Raji (cell line): Measurements from ENCODE around the gene HEXD.

ENCODE experiments used
- POLR2A ChIP-seq: IDR thresholded peaks from 2 replicates; pipeline ENCODE4 v1.6.1; 2011; ENCODE audit warnings: low read depth, low read length, control low read depth; ENCODE audit not compliant: insufficient read depth

Gene HEXD

DNA sequence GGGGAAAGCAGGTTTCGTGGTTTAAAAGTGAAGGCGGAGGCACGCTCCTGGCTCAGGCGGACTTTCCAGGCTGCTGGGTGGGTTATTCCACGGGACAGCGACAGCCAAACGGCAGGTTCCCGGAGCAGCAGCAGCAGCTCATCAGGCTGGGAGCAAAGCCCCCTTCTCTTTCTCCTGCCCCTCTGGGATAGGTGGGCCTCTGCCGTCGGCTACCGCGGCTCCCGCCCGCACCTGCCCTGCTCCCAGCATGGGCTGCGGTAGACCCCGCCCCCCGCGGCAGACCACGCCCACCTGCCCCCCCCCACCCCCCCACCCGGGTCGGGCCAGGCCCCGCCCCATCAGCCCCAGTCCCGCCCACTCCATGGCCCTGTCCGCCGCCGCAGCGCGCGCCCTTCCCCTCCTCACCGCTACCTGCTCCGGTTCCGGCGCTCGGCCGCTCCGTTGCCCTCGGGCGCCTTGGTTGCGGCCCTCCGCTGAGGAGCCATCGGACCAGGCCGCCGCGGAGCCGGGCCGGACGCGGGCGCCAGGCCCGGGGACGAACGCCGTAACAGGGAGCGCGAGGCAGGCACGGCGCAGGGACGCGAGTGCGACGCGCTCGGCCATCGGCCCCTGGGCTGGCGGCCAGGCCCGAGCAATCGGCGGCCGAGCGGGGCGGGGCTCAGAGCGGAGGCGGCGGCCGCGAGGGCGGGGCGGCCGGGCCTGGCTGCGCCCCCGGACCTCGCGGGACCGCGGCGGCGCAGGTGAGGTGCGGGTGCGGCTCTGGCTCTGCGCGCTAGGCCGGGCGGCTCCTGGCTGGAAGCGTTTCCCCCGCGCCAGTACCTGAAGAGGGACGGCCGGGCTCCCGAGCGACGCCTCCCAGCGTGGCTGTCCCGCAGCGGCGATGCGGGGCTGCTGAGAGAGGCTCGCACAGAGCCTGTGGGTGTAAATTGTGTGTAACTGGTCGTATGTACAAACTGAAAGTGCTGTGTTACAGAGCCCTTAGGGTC, at the start of gene HEXD, which contains the start of gene OGFOD3:
Gene HEXD (plus strand): TSS at position 347 of the 986 bp plus-strand sequence. CDS start 1,453 bp downstream, outside the sequence.
Gene OGFOD3 (minus strand): TSS at position 586 of the 986 bp plus-strand sequence. CDS start 101 bp downstream, at position 485.
- TF ChIP-seq POLR2A, result peak; percentile 84; the same call in 1 of the 2 replicates

DNA sequence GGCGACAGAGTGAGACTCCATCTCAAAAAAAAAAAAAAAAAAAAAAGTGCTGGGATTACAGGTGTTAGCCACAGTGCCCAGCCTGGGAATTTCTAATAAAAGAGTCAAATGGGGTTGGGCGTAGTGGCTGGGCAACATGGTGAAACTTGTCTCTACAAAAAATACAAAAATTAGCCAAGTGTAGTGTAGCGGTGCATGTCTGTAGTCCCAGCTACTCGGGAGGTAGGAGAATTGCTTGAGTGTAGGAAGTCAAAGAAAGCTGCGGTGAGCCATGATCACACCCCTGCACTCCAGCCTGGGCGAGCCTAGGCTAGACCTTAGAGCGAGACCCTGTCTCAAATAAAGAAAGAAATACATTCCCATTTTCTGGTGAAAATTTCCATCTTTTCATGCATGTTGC, 48.9 kb upstream of the HEXD start:
- no peak for TF ChIP-seq POLR2A

DNA sequence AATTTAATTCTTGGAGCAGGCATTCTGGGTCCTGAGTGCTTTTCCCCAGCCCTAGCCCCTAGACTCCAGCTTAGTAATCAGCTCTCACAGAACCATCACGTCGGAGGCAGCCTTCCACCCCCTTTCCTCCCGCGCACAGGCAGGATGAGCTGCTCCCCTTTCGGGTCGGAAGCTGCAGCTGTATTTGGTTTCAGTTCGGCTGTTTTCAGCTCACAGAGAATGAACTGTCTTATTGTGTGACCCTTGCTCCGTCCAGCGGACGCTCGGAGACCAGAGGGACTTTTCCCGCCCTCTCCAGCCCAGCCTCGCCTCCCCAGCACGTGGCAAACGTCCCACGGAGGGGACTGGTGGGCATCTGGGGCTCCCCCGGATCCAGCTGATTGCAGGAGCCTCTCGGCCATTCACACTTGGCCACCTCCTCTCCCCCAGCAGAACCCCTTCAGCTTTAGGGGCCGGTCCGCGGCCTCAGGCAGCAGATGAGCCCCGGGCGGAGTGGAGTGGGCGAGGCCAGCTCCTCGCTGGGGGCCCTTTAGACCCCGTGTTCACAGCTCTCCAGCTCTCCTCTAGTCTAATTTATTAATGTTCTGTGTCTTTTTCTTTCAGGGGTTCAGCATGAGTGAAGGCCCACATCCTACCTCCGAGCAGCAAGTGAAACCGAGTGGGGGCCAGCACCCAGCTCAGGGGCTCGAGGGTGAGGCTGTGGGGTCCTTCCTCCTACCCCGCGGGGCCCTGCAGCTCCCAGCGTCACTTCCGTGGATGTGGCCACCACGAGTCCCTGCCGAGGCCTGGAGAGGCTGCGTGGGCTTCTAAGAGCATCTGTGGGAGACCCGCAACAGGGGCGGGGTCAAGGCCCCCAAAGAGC, 47.4 kb upstream of the HEXD start:
- TF ChIP-seq POLR2A, result no peak

DNA sequence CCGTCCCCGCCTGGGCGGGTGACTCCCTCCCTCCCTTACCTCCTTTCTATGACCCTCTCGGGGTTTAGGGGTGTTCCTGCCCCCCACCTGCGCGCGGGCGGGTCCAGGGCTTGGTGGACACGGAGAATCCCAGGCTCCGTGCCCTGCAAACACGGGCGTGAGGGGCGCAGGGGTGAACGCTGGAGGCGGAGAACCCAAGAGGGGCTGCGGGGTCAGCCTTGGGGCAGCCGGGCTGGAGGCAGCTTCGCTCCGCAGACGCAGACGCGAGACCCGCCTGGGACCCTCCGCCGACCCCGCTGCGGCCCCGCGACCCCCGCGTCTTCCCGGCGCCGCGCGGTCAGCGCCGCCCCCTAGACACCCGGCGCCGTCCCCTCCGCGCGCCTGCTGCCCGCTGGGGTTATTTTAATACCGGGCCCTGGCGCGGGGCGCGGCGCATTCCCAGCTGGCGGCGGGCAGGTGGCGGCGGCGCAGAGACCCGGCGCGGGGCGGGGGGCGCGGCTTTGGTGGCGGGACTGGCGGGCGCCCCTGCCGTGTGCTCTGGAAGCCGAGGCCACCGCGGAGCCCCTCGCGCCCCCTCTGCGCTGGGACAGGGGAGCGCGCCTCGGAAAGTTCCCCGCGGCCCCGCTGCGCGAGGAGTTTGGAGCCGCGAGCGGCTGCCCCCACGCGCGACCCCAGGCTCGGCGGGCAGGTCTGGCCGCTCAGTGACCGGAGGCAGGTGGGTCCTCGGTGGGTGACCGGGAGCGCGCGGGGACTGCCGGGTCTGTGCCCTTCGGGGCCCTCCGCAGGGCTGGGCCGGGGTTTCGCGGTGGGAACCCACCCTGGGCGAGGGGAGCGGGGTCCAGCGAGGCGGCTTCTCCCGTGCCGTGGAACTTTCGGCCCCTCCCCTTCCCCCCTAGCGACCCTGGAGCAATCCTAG, 46.6 kb upstream of the HEXD start, which contains the start of gene UTS2R:
Gene UTS2R (plus strand): TSS at position 433 of the 916 bp plus-strand sequence. CDS start 2,560 bp downstream, outside the sequence.
- TF ChIP-seq POLR2A, result no peak

DNA sequence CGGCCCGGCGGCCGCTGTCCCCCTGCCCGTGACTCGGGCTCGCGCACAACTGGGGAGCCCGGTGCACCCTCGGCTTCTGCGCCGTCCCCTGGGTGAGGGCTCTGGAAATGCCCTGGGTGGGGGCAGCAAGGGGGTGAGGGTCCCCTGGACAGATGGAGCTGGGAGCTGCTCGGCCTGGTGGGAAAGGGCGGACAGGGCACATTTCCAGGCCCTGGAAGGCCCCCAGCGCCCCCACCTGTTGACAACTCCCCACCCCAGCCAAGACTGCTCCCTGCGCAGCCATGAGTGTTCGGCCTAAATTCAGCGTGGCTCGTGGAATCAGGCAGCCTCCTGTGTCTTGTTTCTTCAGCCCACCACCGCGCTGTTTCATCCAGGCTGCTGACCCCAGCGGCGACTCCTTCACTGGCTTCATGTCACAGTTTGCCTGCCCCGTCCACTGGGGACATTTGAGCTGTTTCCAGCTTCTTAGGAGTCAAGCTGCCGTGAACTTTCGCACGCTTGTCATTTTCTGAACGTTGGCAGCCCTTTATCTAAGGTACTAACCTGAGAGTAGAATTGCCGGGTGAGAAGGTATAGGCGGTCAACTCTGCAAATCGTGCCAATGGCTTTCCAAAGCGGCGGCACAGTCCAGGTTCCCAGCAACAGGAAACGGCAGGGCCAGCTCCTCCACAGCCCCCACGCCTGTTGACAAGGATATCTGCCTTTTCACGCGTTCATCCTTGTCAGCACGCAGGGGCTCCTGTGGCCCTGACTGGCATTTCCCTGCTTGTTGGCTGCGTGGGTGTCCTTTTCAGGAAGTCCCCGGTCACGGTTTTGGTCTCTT, 45.7 kb upstream of the HEXD start:
- TF ChIP-seq POLR2A, result no peak

DNA sequence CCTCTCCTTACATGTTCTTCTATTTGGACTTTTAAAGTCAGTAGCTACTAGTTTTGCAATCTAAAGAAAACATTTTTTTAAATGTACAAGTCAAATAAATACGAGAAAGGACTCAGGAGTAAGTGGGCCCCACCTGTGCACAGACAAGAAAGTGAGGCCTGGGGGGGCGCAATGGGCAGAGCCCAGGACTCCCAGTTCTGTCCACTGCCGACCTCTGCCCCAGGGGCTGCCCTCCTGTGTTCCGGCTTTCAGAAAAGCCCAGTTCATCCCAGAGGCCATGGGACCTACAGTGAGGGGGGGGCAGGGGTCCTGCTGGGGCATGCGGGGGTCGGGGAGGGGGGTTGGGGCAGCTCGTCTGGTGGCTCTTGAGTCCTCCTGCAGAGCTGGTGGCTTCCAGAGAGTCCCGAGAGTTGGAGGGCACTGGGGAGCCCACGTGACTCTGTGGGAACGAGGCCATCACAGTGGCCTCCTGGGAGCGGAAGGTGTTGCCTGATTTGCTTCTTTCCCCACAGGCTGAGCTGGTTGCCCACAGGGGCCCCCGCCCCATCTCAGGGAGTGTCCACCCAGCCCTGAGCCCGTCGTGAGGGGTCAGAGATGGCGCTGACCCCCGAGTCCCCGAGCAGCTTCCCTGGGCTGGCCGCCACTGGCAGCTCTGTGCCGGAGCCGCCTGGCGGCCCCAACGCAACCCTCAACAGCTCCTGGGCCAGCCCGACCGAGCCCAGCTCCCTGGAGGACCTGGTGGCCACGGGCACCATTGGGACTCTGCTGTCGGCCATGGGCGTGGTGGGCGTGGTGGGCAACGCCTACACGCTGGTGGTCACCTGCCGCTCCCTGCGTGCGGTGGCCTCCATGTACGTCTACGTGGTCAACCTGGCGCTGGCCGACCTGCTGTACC, 44.2 kb upstream of the HEXD start:
- TF ChIP-seq POLR2A, result no peak

DNA sequence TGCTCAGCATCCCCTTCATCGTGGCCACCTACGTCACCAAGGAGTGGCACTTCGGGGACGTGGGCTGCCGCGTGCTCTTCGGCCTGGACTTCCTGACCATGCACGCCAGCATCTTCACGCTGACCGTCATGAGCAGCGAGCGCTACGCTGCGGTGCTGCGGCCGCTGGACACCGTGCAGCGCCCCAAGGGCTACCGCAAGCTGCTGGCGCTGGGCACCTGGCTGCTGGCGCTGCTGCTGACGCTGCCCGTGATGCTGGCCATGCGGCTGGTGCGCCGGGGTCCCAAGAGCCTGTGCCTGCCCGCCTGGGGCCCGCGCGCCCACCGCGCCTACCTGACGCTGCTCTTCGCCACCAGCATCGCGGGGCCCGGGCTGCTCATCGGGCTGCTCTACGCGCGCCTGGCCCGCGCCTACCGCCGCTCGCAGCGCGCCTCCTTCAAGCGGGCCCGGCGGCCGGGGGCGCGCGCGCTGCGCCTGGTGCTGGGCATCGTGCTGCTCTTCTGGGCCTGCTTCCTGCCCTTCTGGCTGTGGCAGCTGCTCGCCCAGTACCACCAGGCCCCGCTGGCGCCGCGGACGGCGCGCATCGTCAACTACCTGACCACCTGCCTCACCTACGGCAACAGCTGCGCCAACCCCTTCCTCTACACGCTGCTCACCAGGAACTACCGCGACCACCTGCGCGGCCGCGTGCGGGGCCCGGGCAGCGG, 43.4 kb upstream of the HEXD start:
- no peak for TF ChIP-seq POLR2A

- no peak for TF ChIP-seq POLR2A
These were observed 42.6 kb upstream of the HEXD start for GRCh38 chr17:82375359-82376041.

- TF ChIP-seq POLR2A, result no peak
These were observed 42.0 kb upstream of the HEXD start for GRCh38 chr17:82376042-82376730.

GRCh38 chr17:82377924-82378740, 40.0 kb upstream of the HEXD start:
- no peak for TF ChIP-seq POLR2A
